GM19025 (cell line): ENCODE data around the gene SAMD9.
"Not testable (repeated sequence)": the region's sequence is repeated elsewhere in the genome, so short reads cannot be mapped to it uniquely, and the experiment has no call there.

ENCODE experiments used
- ATAC-seq: cut with Tn5 transposase; IDR thresholded peaks from one replicate; pipeline ENCODE4 v1.9.1; 2021; ENCODE audit warnings: mild to moderate bottlenecking, low read depth, moderate library complexity; ENCODE audit not compliant: unreplicated experiment

SAMD9 gene

GRCh38 chr7:93117852-93118530, at the start of gene SAMD9:
TSS of gene SAMD9 (minus strand) at chr7:93117979. CDS start at chr7:93106097, 11,882 bp downstream.
- ATAC-seq, result peak; percentile 98

- ATAC-seq, result peak; percentile 97
These were observed 47.7 kb upstream of the SAMD9 start for GRCh38 chr7:93165447-93165846.

GRCh38 chr7:93164766-93165165, 47.0 kb upstream of the SAMD9 start:
- ATAC-seq, result no peak

GRCh38 chr7:93161181-93161762, 43.5 kb upstream of the SAMD9 start:
- no peak for ATAC-seq

GRCh38 chr7:93160410-93160809, 42.6 kb upstream of the SAMD9 start:
- no peak for ATAC-seq

GRCh38 chr7:93159490-93159889, 41.7 kb upstream of the SAMD9 start:
- no peak for ATAC-seq

- no peak for ATAC-seq
These were observed 39.1 kb upstream of the SAMD9 start for GRCh38 chr7:93156884-93157283.

- ATAC-seq, result no peak
These were observed 32.5 kb upstream of the SAMD9 start for GRCh38 chr7:93150200-93150835.

- no peak for ATAC-seq
These were observed 30.9 kb upstream of the SAMD9 start for GRCh38 chr7:93148727-93149126.

- ATAC-seq, result peak; percentile 60
These were observed 30.4 kb upstream of the SAMD9 start, which contains the start of gene SAMD9L for GRCh38 chr7:93148144-93148543. TSS of gene SAMD9L (minus strand) at chr7:93148385. CDS start at chr7:93135971, 12,414 bp downstream.

- ATAC-seq, result peak; percentile 68
These were observed 29.6 kb upstream of the SAMD9 start for GRCh38 chr7:93147363-93147762.

GRCh38 chr7:93146472-93147141, 28.8 kb upstream of the SAMD9 start:
- ATAC-seq, result no peak

- ATAC-seq, result no peak
These were observed 28.3 kb upstream of the SAMD9 start for GRCh38 chr7:93146036-93146435.

GRCh38 chr7:93145354-93145753, 27.6 kb upstream of the SAMD9 start:
- no peak for ATAC-seq

- no peak for ATAC-seq
These were observed 24.3 kb upstream of the SAMD9 start for GRCh38 chr7:93142127-93142526.

- ATAC-seq, result no peak
These were observed 22.9 kb upstream of the SAMD9 start for GRCh38 chr7:93140582-93141191.

- ATAC-seq, result no peak
These were observed 20.8 kb upstream of the SAMD9 start for GRCh38 chr7:93138576-93138975.

GRCh38 chr7:93133005-93133404, 15.2 kb upstream of the SAMD9 start:
- no peak for ATAC-seq

- no peak for ATAC-seq
These were observed 14.4 kb upstream of the SAMD9 start for GRCh38 chr7:93132216-93132615.

- ATAC-seq, result not testable (repeated sequence)
These were observed 9.2 kb upstream of the SAMD9 start for GRCh38 chr7:93126954-93127353.

GRCh38 chr7:93123532-93123931, 5.8 kb upstream of the SAMD9 start:
- ATAC-seq, result not testable (repeated sequence)
